T-helper 17 cell (primary cell): Measurements from ENCODE around the gene GBX2. TPM values are rescaled to one million over a fixed set of nuclear protein-coding genes. Genes with fewer than 3 reads are reported as not detected.

ENCODE experiments used
- ATAC-seq: fragments of 150-1000 bp; cut with Tn5 transposase; 2 replicates; pipeline ENCODE4 v1.10.0; 2021; ENCODE audit warnings: mild to moderate bottlenecking, moderate library complexity
- DNase-seq, 3 donors: peaks; one replicate each; pipeline versions ENCODE4 v3.0.0 to v3.0.0-alpha.2; 2020 to 2021
- H3K9me3 ChIP-seq: one replicate; pipeline ENCODE4 v1.7.0; 2013; ENCODE audit warnings: low read length, mild to moderate bottlenecking; ENCODE audit not compliant: control insufficient read depth, poor library complexity, severe bottlenecking
- H3K27ac Mint-ChIP-seq: one replicate; pipeline ENCODE4 v1.8.0; 2022; ENCODE audit warnings: mild to moderate bottlenecking, moderate library complexity, mixed read lengths
- H3K27me3 Mint-ChIP-seq: one replicate; pipeline ENCODE4 v1.8.0; 2022; ENCODE audit warnings: mixed read lengths
- H3K36me3 Mint-ChIP-seq: one replicate; pipeline ENCODE4 v1.8.0; 2022; ENCODE audit warnings: low read depth, mixed read lengths
- H3K4me1 Mint-ChIP-seq: one replicate; pipeline ENCODE4 v1.8.0; 2022; ENCODE audit warnings: mild to moderate bottlenecking, mixed read lengths
- H3K4me3 Mint-ChIP-seq: one replicate; pipeline ENCODE4 v1.8.0; 2022; ENCODE audit warnings: mild to moderate bottlenecking, moderate library complexity, mixed read lengths
- total RNA-seq, 4 donors: library from RNA in 2 of 4; stranded (reverse) in 2 of 4; gene quantifications; one replicate each; pipeline ENCODE4 v1.2.3 and lab custom pipeline; 2022 to 2026

GBX2 gene
- total RNA-seq, 2 donors from 2014 or later = not detected

GRCh38 chr2:236169741-236170589, 1.8 kb upstream of the GBX2 start:
- ATAC-seq (no peak), DNase-seq (no peak)
- Mint-ChIP-seq H3K36me3 (no peaks in the 10 kb centered on the region), H3K27ac (peak overlapping the region; percentile 51), H3K4me1 (peaks cover 21% of the 10 kb centered on the region), H3K4me3 (peak overlapping the region; percentile 28), H3K27me3 (peaks cover 70% of the 10 kb centered on the region)
- no peaks in the 10 kb centered on the region for H3K9me3 ChIP-seq

DNA sequence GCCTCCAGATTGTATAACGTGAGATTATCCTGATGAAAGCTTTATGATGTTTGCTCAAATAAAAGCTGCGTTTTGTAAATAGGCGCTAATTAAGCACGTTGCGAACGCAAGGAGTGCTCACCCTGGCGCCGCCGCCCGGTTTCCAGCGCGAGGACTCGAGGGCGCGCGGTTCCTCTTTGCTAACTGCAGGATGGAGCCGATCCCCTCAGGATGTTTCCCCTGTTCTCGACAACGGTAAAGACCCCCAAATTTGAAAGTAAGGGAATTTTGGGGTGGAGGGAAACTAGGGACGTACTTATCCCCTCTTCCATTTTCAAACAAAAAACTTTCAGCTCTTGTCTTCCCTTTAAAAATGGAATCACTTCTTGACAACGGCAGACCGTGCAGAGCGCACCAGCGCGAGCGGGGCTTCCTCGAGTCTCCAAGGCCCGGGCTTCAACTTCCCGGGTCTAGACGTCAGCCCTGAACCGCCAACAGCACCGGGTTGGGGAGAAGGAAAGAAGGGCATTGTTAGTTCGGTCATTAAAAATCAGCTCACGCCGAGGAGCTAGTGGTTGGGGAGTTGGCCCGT, 1.1 kb upstream of the GBX2 start:
- H3K9me3 ChIP-seq = no peaks in the 10 kb centered on the region
- Mint-ChIP-seq H3K4me1 (peaks cover 18% of the 10 kb centered on the region), H3K36me3 (no peaks in the 10 kb centered on the region), H3K4me3 (no peak overlapping the region), H3K27ac (peak overlapping the region; percentile 51), H3K27me3 (peaks cover 68% of the 10 kb centered on the region)
- ATAC-seq (no peak), DNase-seq (no peak)

DNA sequence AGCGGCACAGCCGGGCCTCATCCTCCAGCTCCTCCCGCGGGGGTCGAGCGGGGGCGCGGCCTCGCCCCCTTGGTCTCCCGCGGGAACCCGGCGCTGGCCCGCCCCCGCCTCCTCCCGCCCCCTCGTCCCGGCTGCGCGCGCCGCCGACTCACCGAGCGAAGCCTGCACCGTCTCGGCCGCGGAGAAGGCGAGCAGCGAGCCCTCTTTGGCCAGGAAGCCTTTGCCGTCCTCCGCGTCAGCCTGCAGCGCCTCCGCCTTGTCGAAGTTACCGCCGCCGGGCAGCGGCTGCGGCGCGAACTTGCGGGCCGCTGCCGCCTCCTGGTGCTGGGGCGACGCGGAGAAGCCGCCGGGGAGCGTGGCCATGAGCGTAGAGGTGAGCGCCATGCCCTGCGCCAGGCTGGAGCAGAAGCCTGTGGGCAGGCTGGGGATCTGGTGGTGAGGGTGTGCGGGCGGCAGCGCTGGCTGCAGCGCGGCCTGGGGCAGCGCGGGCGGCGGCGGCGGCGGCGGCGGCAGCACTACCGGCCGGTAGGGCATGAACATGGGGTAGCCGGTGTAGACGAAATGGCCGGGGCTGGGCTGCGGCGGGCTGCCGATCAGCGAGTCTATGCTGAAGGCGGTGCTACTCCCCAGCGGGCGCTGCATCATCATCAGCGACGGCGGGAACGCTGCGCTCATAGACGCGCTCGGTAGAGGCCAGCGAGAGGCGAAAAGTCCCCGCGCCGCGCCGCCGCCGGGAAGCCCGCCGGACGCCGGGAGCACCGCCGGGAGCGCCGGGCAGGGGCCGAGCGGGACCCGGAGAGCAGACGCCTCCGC, 683 bp downstream of the GBX2 start:
- H3K4me3 Mint-ChIP-seq = no peak overlapping the region
- H3K36me3 Mint-ChIP-seq = no peaks in the 10 kb centered on the region
- DNase-seq = no peak
- H3K27ac Mint-ChIP-seq = no peak overlapping the region
- H3K27me3 Mint-ChIP-seq = peaks cover 63% of the 10 kb centered on the region
- no peaks in the 10 kb centered on the region for H3K9me3 ChIP-seq
- ATAC-seq = no peak
- peaks cover 18% of the 10 kb centered on the region for H3K4me1 Mint-ChIP-seq

GRCh38 chr2:236166796-236167296, 1.3 kb downstream of the GBX2 start:
- no peak for ATAC-seq
- peaks cover 15% of the 10 kb centered on the region for H3K4me1 Mint-ChIP-seq
- no peaks in the 10 kb centered on the region for H3K9me3 ChIP-seq
- DNase-seq = no peak
- peaks cover 65% of the 10 kb centered on the region for H3K27me3 Mint-ChIP-seq
- peak overlapping the region; percentile 76 for H3K4me3 Mint-ChIP-seq
- H3K36me3 Mint-ChIP-seq = no peaks in the 10 kb centered on the region
- H3K27ac Mint-ChIP-seq = no peak overlapping the region

GRCh38 chr2:236165842-236166795, 2.1 kb downstream of the GBX2 start:
- Mint-ChIP-seq H3K4me3 (peak overlapping the region; percentile 76), H3K4me1 (peaks cover 15% of the 10 kb centered on the region), H3K27ac (no peak overlapping the region), H3K27me3 (peaks cover 65% of the 10 kb centered on the region), H3K36me3 (no peaks in the 10 kb centered on the region)
- H3K9me3 ChIP-seq = no peaks in the 10 kb centered on the region
- no peak for DNase-seq
- no peak for ATAC-seq

DNA sequence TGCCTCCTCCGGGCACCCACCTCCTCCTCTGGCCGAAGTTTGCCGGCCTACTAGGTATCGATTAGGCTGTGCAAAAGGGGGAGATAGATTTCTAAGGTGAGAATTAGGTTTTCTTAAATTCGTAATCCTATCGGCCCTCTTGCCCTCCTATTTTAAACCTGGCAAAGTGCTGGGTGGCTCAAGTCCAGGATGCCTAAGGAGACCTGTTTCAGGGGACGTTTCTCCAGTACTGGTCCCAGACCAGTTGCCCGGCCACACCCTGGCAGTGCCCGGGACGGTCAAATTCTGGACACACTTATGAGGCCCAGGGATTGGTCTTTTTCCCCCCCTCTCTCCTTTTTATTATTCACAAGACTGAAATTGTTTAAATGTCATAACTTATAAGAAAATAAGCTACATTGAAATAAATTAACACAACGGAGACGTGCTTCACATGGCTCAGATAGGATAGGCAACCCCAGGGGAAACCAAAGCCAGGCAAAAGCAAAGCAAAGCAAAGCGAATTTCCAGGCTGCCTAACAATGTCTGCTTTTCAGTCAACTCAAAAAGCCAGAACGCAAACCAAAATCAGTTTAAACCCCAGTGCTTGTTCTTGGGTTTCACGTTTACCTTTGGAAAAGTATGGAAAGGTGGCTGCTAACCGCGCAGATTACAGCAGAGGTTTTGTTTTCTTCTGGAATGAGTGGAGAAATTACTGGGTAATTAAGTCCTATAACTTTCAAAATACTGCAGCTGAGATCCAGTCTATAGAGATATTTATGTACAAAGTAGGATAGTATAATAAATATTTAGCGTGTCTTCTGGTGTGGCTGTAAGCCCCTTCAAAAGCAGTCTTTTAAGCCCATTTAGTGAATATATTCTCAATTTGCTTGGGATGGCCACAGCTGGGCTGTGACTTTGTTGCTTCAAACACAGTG, 3.0 kb downstream of the GBX2 start:
- Mint-ChIP-seq H3K4me3 (peak overlapping the region; percentile 77), H3K27me3 (peaks cover 58% of the 10 kb centered on the region), H3K4me1 (peaks cover 13% of the 10 kb centered on the region), H3K27ac (no peak overlapping the region), H3K36me3 (no peaks in the 10 kb centered on the region)
- ATAC-seq = no peak
- no peaks in the 10 kb centered on the region for H3K9me3 ChIP-seq
- DNase-seq = no peak

- H3K4me1 Mint-ChIP-seq = peaks cover 7% of the 10 kb centered on the region
- ATAC-seq (no peak), DNase-seq (no peak)
- no peaks in the 10 kb centered on the region for H3K9me3 ChIP-seq
- H3K4me3 Mint-ChIP-seq = peak overlapping the region; percentile 77
- H3K27ac Mint-ChIP-seq = no peak overlapping the region
- peaks cover 51% of the 10 kb centered on the region for H3K27me3 Mint-ChIP-seq
- H3K36me3 Mint-ChIP-seq = no peaks in the 10 kb centered on the region
Observed at GRCh38 chr2:236164201-236164924, 3.8 kb downstream of the GBX2 start.

- H3K4me3 Mint-ChIP-seq = no peak overlapping the region
- no peaks in the 10 kb centered on the region for H3K9me3 ChIP-seq
- peaks cover 53% of the 10 kb centered on the region for H3K27me3 Mint-ChIP-seq
- no peak for ATAC-seq
- H3K4me1 Mint-ChIP-seq = peaks cover 7% of the 10 kb centered on the region
- H3K27ac Mint-ChIP-seq = no peak overlapping the region
- no peak for DNase-seq
- H3K36me3 Mint-ChIP-seq = no peaks in the 10 kb centered on the region
Observed at GRCh38 chr2:236163471-236164200, 4.5 kb downstream of the GBX2 start.

- H3K4me1 Mint-ChIP-seq = peaks cover 7% of the 10 kb centered on the region
- ATAC-seq (no peak), DNase-seq (no peak)
- no peaks in the 10 kb centered on the region for H3K36me3 Mint-ChIP-seq
- H3K4me3 Mint-ChIP-seq = no peak overlapping the region
- no peaks in the 10 kb centered on the region for H3K9me3 ChIP-seq
- no peak overlapping the region for H3K27ac Mint-ChIP-seq
- peaks cover 60% of the 10 kb centered on the region for H3K27me3 Mint-ChIP-seq
Observed at GRCh38 chr2:236162882-236163470, 5.2 kb downstream of the GBX2 start.

GRCh38 chr2:236162031-236162845, 5.9 kb downstream of the GBX2 start:
- Mint-ChIP-seq H3K27me3 (peaks cover 67% of the 10 kb centered on the region), H3K36me3 (no peaks in the 10 kb centered on the region), H3K27ac (no peak overlapping the region), H3K4me1 (peaks cover 7% of the 10 kb centered on the region), H3K4me3 (peak overlapping the region; percentile 50)
- H3K9me3 ChIP-seq = no peaks in the 10 kb centered on the region
- DNase-seq (no peak), ATAC-seq (no peak)
